ENCODE results near the gene CTU1. TPM values are rescaled to one million over a fixed set of nuclear protein-coding genes. Genes with fewer than 3 reads are reported as not detected.
A peak's percentile ranks its signal among the peaks of the same experiment; 100 is the strongest.

The CTU1 gene
- total and polyA plus RNA-seq, 4 donors, result 2.5 to 9.8 (median 3.8) TPM

DNA sequence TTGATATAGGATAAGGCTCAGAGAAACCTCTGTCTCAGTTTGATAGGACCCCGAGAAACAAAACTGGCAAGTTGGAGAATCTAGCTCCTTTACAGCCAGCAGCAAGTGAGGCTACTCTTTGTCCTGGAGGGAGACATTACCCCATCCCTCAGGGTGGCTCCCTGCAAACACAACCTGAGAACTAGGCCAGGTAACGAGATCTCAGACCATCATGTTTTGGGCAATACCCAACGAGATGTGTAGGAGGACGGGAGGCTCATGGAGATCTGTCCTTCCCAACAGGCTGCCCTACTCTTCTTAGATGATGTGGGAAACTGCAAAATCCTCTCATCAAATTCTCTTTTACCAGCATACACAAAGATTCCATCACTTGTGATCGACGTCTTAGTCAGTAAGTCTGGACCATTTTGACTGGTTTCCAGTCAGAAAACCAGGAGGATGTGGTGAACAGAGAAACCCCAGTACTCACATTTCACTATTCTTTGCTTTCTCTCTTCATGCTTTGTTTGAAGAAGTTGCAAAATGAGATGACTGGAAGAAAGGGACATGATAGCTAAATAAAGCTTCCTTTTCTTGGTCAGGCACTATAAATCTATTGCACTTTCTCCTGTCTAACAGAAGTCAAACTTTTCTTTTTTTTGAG is 6.0 kb upstream of the CTU1 start:
- Histone ChIP-seq H3K27me3 (ENCODE audit: control insufficient read depth in 3 of 3, insufficient read depth in 3 of 3, low read length in 2 of 3) (peaks cover 0 to 8% (median 0%) of the 10 kb centered on the region in 3 donors), H3K9ac (ENCODE audit: insufficient read depth in 1 of 2, low read length in 2 of 2) (no peak overlapping the region), H3K36me3 (ENCODE audit: control insufficient read depth in 4 of 4, insufficient read depth in 4 of 4, low read length in 4 of 4) (no peaks in the 10 kb centered on the region), H3K4me3 (no peak overlapping the region), H3K9me3 (ENCODE audit: control insufficient read depth in 4 of 4, insufficient read depth in 3 of 4, low read length in 3 of 4) (no peaks in the 10 kb centered on the region), H3K27ac (ENCODE audit: low read depth in 1 of 2, low read length in 1 of 2) (peak overlapping the region in 1 of 2 donors; percentile 67), H3K4me1 (ENCODE audit: control insufficient read depth in 5 of 5, insufficient read depth in 5 of 5, low read length in 5 of 5) (no peaks in the 10 kb centered on the region)
- TF ChIP-seq, protein P1, sequence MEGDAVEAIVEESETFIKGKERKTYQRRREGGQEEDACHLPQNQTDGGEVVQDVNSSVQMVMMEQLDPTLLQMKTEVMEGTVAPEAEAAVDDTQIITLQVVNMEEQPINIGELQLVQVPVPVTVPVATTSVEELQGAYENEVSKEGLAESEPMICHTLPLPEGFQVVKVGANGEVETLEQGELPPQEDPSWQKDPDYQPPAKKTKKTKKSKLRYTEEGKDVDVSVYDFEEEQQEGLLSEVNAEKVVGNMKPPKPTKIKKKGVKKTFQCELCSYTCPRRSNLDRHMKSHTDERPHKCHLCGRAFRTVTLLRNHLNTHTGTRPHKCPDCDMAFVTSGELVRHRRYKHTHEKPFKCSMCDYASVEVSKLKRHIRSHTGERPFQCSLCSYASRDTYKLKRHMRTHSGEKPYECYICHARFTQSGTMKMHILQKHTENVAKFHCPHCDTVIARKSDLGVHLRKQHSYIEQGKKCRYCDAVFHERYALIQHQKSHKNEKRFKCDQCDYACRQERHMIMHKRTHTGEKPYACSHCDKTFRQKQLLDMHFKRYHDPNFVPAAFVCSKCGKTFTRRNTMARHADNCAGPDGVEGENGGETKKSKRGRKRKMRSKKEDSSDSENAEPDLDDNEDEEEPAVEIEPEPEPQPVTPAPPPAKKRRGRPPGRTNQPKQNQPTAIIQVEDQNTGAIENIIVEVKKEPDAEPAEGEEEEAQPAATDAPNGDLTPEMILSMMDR (IDR thresholded peaks at IDR 0.05; ENCODE audit: control extremely low read depth, extremely low read depth), result no peak
- DNase-seq (no peak), ATAC-seq (ENCODE audit: insufficient read depth, low FRiP score) (no peak)
- 68 to 74% methylated on average over 6 of the region's 6 CpGs for WGBS, 2 donors

DNA sequence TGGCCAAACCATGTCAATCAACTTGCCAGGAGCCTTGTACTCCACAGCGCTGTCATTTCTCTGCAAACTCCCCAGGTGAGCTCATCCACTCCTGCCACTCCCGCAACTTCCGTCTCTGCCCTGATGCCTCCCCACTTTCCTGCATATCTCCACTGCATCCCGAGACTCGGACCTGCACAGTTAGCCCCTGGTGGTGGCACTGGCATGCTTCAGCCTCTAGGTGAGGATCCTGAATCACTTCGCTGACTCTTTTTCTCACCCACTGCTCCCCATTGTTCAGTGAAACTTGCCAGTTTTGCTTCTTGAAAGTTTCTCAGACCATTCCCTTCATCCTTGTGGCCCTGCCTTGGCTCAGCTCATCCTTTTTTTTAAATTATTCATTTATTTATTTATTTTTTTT is 3.4 kb upstream of the CTU1 start:
- ATAC-seq (ENCODE audit: insufficient read depth, low FRiP score) (no peak), DNase-seq (no peak)
- 43 to 48% methylated on average over 6 of the region's 6 CpGs for WGBS, 2 donors
- peaks cover 0 to 8% (median 0%) of the 10 kb centered on the region in 3 donors for H3K27me3 ChIP-seq (ENCODE audit: control insufficient read depth in 3 of 3, insufficient read depth in 3 of 3, low read length in 2 of 3)
- no peak overlapping the region for H3K9ac ChIP-seq (ENCODE audit: insufficient read depth in 1 of 2, low read length in 2 of 2)
- no peaks in the 10 kb centered on the region for H3K9me3 ChIP-seq (ENCODE audit: control insufficient read depth in 4 of 4, insufficient read depth in 3 of 4, low read length in 3 of 4)
- no peak overlapping the region for H3K4me3 ChIP-seq
- TF ChIP-seq, protein P1 (IDR thresholded peaks at IDR 0.05; ENCODE audit: control extremely low read depth, extremely low read depth), result no peak
- H3K27ac ChIP-seq (ENCODE audit: low read depth in 1 of 2, low read length in 1 of 2), result no peak overlapping the region
- H3K4me1 ChIP-seq (ENCODE audit: control insufficient read depth in 5 of 5, insufficient read depth in 5 of 5, low read length in 5 of 5), result peaks cover 0 to 14% (median 4%) of the 10 kb centered on the region in 5 donors
- H3K36me3 ChIP-seq (ENCODE audit: control insufficient read depth in 4 of 4, insufficient read depth in 4 of 4, low read length in 4 of 4), result no peaks in the 10 kb centered on the region

DNA sequence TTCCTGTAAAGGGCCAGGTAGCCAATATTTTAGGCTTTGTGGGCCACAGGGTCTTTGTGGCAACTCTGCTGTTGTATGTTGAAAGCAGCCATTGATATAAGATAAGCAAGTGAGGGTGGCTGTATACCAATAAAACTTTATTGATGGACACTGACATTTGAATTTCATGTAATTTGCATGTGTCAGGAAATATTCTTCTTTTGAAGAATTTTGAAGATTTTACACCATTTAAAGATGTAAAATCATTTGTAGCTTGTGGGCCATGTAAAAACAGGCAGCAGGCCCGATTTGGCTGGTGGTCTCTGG is 2.4 kb upstream of the CTU1 start:
- WGBS, 2 donors, result 74 to 79% methylated on average over 1 of the region's 1 CpG
- Histone ChIP-seq H3K9ac (ENCODE audit: insufficient read depth in 1 of 2, low read length in 2 of 2) (no peak overlapping the region), H3K27me3 (ENCODE audit: control insufficient read depth in 3 of 3, insufficient read depth in 3 of 3, low read length in 2 of 3) (peaks cover 0 to 8% (median 0%) of the 10 kb centered on the region in 3 donors), H3K4me3 (no peak overlapping the region), H3K9me3 (ENCODE audit: control insufficient read depth in 4 of 4, insufficient read depth in 3 of 4, low read length in 3 of 4) (no peaks in the 10 kb centered on the region), H3K27ac (ENCODE audit: low read depth in 1 of 2, low read length in 1 of 2) (no peak overlapping the region), H3K36me3 (ENCODE audit: control insufficient read depth in 4 of 4, insufficient read depth in 4 of 4, low read length in 4 of 4) (peaks cover 0 to 2% (median 0%) of the 10 kb centered on the region in 4 donors), H3K4me1 (ENCODE audit: control insufficient read depth in 5 of 5, insufficient read depth in 5 of 5, low read length in 5 of 5) (peaks cover 0 to 14% (median 4%) of the 10 kb centered on the region in 5 donors)
- ATAC-seq (ENCODE audit: insufficient read depth, low FRiP score) (no peak), DNase-seq (no peak)
- TF ChIP-seq, protein P1 (IDR thresholded peaks at IDR 0.05; ENCODE audit: control extremely low read depth, extremely low read depth), result no peak

DNA sequence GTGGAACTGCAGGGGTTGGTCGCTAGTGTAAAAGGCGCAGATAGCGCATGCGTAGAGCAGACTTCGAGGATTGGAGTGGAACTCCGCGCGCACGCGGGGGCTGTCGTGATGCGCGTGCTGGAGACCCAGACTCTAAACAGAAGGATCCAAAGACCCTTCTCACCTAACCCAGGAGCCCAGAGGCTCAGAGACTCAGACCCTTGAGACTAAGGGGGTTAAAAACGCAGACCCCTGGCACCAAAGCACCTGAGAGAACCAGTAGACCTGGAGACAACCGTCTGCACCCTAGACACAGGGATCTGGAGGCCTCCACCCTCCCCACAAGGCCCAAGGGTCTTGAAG is 567 bp upstream of the CTU1 start:
- 3 to 4% methylated on average over 15 of the region's 15 CpGs for WGBS, 2 donors

More for the DNA sequence above, 567 bp upstream of the CTU1 start:
- no peak for DNase-seq
- Histone ChIP-seq H3K27ac (ENCODE audit: low read depth in 1 of 2, low read length in 1 of 2) (peak overlapping the region; percentile 35 to 40), H3K36me3 (ENCODE audit: control insufficient read depth in 4 of 4, insufficient read depth in 4 of 4, low read length in 4 of 4) (peaks cover 0 to 8% (median under 1%) of the 10 kb centered on the region in 4 donors), H3K4me1 (ENCODE audit: control insufficient read depth in 5 of 5, insufficient read depth in 5 of 5, low read length in 5 of 5) (peaks cover 0 to 14% (median 4%) of the 10 kb centered on the region in 5 donors), H3K9ac (ENCODE audit: insufficient read depth in 1 of 2, low read length in 2 of 2) (peak overlapping the region in 1 of 2 donors; percentile 2), H3K9me3 (ENCODE audit: control insufficient read depth in 4 of 4, insufficient read depth in 3 of 4, low read length in 3 of 4) (no peaks in the 10 kb centered on the region), H3K4me3 (peak overlapping the region; percentile 20), H3K27me3 (ENCODE audit: control insufficient read depth in 3 of 3, insufficient read depth in 3 of 3, low read length in 2 of 3) (peaks cover 0 to 8% (median 0%) of the 10 kb centered on the region in 3 donors)
- peak; percentile 10 for ATAC-seq (ENCODE audit: insufficient read depth, low FRiP score)
- TF ChIP-seq, protein P1 (IDR thresholded peaks at IDR 0.05; ENCODE audit: control extremely low read depth, extremely low read depth), result no peak
